GM23338 (cell line): Measurements from ENCODE around the gene MYO3B. TPM values are rescaled to one million over a fixed set of nuclear protein-coding genes. Genes with fewer than 3 reads are reported as not detected.

Experiments used
- ATAC-seq: fragments of 200-7000 bp; cut with Tn5 transposase; 3 replicates; pipeline ENCODE4 v1.9.1; 2020
- DNase-seq: peaks from one replicate; pipeline ENCODE4 v3.0.0-alpha.2; 2015; ENCODE audit warnings: low spot score
- H2AFZ ChIP-seq: fragments of 200-600 bp; sonication (generic); 2 replicates; pipeline ENCODE4 v1.8.0; 2016; ENCODE audit warnings: antibody characterized with exemption, mild to moderate bottlenecking, moderate library complexity
- H3F3A ChIP-seq: fragments of 200-600 bp; sonication (generic); replicated peaks from 2 replicates; pipeline ENCODE4 v1.8.0; 2017; ENCODE audit warnings: antibody characterized with exemption, mixed run types, low read depth
- H3K27ac ChIP-seq: fragments of 200-600 bp; sonication (generic); 2 replicates; pipeline ENCODE4 v1.6.1; 2016; ENCODE audit warnings: low read depth
- H3K27me3 ChIP-seq: fragments of 200-600 bp; sonication (generic); 2 replicates; pipeline ENCODE4 v1.8.0; 2016; ENCODE audit warnings: mild to moderate bottlenecking, mixed run types, moderate library complexity; ENCODE audit not compliant: insufficient read depth
- H3K36me3 ChIP-seq: fragments of 200-600 bp; sonication (generic); 2 replicates; pipeline ENCODE4 v1.8.0; 2016; ENCODE audit warnings: mild to moderate bottlenecking; ENCODE audit not compliant: insufficient read depth
- H3K4me1 ChIP-seq: fragments of 200-600 bp; sonication (generic); 2 replicates; pipeline ENCODE4 v1.8.0; 2016; ENCODE audit warnings: mild to moderate bottlenecking, moderate library complexity; ENCODE audit not compliant: insufficient read depth
- H3K4me2 ChIP-seq: fragments of 200-600 bp; sonication (generic); 2 replicates; pipeline ENCODE4 v1.7.1; 2017; ENCODE audit warnings: mixed run types
- H3K4me3 ChIP-seq: fragments of 200-600 bp; sonication (generic); 2 replicates; pipeline ENCODE4 v1.6.1; 2016; ENCODE audit warnings: mixed run types
- H3K79me2 ChIP-seq: fragments of 200-600 bp; sonication (generic); replicated peaks from 2 replicates; pipeline ENCODE4 v1.8.0; 2017; ENCODE audit warnings: mild to moderate bottlenecking; ENCODE audit not compliant: insufficient read depth
- H3K9me2 ChIP-seq: fragments of 200-600 bp; sonication (generic); 2 replicates; pipeline ENCODE4 v1.8.0; 2017; ENCODE audit not compliant: insufficient read depth
- H4K20me1 ChIP-seq: fragments of 200-600 bp; sonication (generic); replicated peaks from 2 replicates; pipeline ENCODE4 v1.8.0; 2017; ENCODE audit warnings: mild to moderate bottlenecking; ENCODE audit not compliant: insufficient read depth
- H3K27ac Mint-ChIP-seq: 2 replicates; pipeline ENCODE4 v1.8.0; 2020; ENCODE audit warnings: inconsistent platforms, mild to moderate bottlenecking, moderate library complexity, mixed read lengths
- H3K27me3 Mint-ChIP-seq: 3 replicates; pipeline ENCODE4 v1.8.0; 2022; ENCODE audit warnings: low read depth, mild to moderate bottlenecking, moderate library complexity, mixed read lengths, inconsistent platforms; ENCODE audit not compliant: insufficient read depth, poor library complexity
- H3K36me3 Mint-ChIP-seq: 3 replicates; pipeline ENCODE4 v1.8.0; 2021; ENCODE audit warnings: low read depth, mild to moderate bottlenecking, inconsistent platforms, moderate library complexity, mixed read lengths
- H3K4me1 Mint-ChIP-seq: 3 replicates; pipeline ENCODE4 v1.8.0; 2020; ENCODE audit warnings: mild to moderate bottlenecking, inconsistent platforms, mixed read lengths
- H3K4me3 Mint-ChIP-seq: 3 replicates; pipeline ENCODE4 v1.8.0; 2021; ENCODE audit warnings: moderate library complexity, mild to moderate bottlenecking, inconsistent platforms, mixed read lengths
- H3K9me3 Mint-ChIP-seq: 3 replicates; pipeline ENCODE4 v1.8.0; 2020; ENCODE audit warnings: moderate library complexity, mild to moderate bottlenecking, inconsistent platforms, mixed read lengths
- ETS1 ChIP-seq: IDR thresholded peaks from 2 replicates; pipeline ENCODE4 v1.6.1; 2016; ENCODE audit warnings: antibody characterized with exemption
- EZH2phosphoT487 ChIP-seq: fragments of 200-600 bp; sonication (generic); IDR thresholded peaks from one replicate; pipeline ENCODE4 v1.8.1; 2018; ENCODE audit warnings: antibody characterized with exemption; ENCODE audit not compliant: unreplicated experiment
- ZNF114 ChIP-seq: fragments of 250-450 bp; sonication (Bioruptor Pico); IDR thresholded peaks from 2 replicates; pipeline ENCODE4 v1.5.0; 2020; ENCODE audit warnings: mild to moderate bottlenecking, moderate library complexity
- polyA plus RNA-seq: library from polyadenylated mRNA; unstranded; fragments of >200 nt; fragmentation: Nextera tagmentation; extraction: Ambion mirVana; gene quantifications from 2 replicates; pipeline ENCODE4 v1.2.1, GENCODE V29; 2016
- total RNA-seq: library from RNA; depleted of rRNA; stranded (reverse); fragments of >200 nt; shearing (Covaris generic); gene quantifications from 2 replicates; pipeline ENCODE4 v1.2.3, GENCODE V29; 2014
- TF ChIP-seq, protein P1 (sequence below): fragments of 250-450 bp; sonication (Bioruptor Pico); IDR thresholded peaks from 2 replicates; pipeline ENCODE4 v1.5.0; 2020; ENCODE audit warnings: mild to moderate bottlenecking, moderate library complexity
- TF ChIP-seq, protein P2 (sequence below): IDR thresholded peaks from one replicate; pipeline ENCODE4 v1.6.1; 2018; ENCODE audit warnings: antibody characterized with exemption; ENCODE audit not compliant: unreplicated experiment

Gene MYO3B
- total and polyA plus RNA-seq, 2 experiments from 2014 or later: 0.42 TPM; not detected in 1

GRCh38 chr2:170585067-170585466 is 407.1 kb downstream of the MYO3B start (continued):
- TF ChIP-seq, protein P1, sequence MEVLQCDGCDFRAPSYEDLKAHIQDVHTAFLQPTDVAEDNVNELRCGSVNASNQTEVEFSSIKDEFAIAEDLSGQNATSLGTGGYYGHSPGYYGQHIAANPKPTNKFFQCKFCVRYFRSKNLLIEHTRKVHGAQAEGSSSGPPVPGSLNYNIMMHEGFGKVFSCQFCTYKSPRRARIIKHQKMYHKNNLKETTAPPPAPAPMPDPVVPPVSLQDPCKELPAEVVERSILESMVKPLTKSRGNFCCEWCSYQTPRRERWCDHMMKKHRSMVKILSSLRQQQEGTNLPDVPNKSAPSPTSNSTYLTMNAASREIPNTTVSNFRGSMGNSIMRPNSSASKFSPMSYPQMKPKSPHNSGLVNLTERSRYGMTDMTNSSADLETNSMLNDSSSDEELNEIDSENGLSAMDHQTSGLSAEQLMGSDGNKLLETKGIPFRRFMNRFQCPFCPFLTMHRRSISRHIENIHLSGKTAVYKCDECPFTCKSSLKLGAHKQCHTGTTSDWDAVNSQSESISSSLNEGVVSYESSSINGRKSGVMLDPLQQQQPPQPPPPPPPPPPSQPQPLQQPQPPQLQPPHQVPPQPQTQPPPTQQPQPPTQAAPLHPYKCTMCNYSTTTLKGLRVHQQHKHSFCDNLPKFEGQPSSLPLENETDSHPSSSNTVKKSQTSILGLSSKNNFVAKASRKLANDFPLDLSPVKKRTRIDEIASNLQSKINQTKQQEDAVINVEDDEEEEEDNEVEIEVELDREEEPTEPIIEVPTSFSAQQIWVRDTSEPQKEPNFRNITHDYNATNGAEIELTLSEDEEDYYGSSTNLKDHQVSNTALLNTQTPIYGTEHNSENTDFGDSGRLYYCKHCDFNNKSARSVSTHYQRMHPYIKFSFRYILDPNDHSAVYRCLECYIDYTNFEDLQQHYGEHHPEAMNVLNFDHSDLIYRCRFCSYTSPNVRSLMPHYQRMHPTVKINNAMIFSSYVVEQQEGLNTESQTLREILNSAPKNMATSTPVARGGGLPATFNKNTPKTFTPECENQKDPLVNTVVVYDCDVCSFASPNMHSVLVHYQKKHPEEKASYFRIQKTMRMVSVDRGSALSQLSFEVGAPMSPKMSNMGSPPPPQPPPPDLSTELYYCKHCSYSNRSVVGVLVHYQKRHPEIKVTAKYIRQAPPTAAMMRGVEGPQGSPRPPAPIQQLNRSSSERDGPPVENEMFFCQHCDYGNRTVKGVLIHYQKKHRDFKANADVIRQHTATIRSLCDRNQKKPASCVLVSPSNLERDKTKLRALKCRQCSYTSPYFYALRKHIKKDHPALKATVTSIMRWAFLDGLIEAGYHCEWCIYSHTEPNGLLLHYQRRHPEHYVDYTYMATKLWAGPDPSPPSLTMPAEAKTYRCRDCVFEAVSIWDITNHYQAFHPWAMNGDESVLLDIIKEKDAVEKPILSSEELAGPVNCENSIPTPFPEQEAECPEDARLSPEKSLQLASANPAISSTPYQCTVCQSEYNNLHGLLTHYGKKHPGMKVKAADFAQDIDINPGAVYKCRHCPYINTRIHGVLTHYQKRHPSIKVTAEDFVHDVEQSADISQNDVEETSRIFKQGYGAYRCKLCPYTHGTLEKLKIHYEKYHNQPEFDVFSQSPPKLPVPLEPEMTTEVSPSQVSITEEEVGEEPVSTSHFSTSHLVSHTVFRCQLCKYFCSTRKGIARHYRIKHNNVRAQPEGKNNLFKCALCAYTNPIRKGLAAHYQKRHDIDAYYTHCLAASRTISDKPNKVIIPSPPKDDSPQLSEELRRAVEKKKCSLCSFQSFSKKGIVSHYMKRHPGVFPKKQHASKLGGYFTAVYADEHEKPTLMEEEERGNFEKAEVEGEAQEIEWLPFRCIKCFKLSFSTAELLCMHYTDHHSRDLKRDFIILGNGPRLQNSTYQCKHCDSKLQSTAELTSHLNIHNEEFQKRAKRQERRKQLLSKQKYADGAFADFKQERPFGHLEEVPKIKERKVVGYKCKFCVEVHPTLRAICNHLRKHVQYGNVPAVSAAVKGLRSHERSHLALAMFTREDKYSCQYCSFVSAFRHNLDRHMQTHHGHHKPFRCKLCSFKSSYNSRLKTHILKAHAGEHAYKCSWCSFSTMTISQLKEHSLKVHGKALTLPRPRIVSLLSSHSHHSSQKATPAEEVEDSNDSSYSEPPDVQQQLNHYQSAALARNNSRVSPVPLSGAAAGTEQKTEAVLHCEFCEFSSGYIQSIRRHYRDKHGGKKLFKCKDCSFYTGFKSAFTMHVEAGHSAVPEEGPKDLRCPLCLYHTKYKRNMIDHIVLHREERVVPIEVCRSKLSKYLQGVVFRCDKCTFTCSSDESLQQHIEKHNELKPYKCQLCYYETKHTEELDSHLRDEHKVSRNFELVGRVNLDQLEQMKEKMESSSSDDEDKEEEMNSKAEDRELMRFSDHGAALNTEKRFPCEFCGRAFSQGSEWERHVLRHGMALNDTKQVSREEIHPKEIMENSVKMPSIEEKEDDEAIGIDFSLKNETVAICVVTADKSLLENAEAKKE: no peak
- TF ChIP-seq, protein P2, sequence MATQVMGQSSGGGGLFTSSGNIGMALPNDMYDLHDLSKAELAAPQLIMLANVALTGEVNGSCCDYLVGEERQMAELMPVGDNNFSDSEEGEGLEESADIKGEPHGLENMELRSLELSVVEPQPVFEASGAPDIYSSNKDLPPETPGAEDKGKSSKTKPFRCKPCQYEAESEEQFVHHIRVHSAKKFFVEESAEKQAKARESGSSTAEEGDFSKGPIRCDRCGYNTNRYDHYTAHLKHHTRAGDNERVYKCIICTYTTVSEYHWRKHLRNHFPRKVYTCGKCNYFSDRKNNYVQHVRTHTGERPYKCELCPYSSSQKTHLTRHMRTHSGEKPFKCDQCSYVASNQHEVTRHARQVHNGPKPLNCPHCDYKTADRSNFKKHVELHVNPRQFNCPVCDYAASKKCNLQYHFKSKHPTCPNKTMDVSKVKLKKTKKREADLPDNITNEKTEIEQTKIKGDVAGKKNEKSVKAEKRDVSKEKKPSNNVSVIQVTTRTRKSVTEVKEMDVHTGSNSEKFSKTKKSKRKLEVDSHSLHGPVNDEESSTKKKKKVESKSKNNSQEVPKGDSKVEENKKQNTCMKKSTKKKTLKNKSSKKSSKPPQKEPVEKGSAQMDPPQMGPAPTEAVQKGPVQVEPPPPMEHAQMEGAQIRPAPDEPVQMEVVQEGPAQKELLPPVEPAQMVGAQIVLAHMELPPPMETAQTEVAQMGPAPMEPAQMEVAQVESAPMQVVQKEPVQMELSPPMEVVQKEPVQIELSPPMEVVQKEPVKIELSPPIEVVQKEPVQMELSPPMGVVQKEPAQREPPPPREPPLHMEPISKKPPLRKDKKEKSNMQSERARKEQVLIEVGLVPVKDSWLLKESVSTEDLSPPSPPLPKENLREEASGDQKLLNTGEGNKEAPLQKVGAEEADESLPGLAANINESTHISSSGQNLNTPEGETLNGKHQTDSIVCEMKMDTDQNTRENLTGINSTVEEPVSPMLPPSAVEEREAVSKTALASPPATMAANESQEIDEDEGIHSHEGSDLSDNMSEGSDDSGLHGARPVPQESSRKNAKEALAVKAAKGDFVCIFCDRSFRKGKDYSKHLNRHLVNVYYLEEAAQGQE: no peak

DNA sequence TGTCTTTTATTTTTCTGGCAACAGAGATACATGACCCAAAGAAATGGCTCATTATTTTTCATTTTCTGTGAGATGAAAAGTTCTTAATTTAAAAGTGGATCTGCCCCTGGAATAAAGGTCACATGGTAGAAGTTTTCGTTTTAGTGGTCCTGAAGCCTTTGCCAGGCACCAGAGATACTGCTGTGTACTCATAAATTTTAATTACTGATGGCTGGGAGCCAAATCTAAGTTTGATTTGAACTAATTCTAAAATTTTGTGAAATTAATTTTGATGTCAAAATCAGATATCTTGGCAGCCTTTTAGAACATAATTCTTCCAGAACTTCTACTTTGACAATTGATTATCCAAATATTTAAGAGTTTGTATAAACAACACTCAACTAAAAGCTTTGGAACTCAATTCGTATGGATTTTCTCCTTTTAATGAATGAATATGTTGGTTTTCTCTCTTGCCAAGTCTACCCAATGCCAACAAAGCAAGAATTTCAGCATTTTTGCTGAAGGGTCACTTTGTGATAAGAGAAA is 408.7 kb downstream of the MYO3B start:
- no peaks in the 10 kb centered on the region for H3K27me3 ChIP-seq
- H3K4me3 ChIP-seq: no peak overlapping the region
- no peak overlapping the region for H3K27ac ChIP-seq
- Mint-ChIP-seq H3K4me3 (no peak overlapping the region), H3K4me1 (peaks cover 15% of the 10 kb centered on the region; the same call in 2 of the 3 replicates), H3K27me3 (peaks cover 1% of the 10 kb centered on the region), H3K27ac (no peak overlapping the region), H3K9me3 (no peaks in the 10 kb centered on the region), H3K36me3 (no peaks in the 10 kb centered on the region)
- no peak for DNase-seq
- no peak overlapping the region for H2AFZ ChIP-seq
- TF ChIP-seq ZNF114 (CRISPR knock-in tag) (no peak), ETS1 (no peak), EZH2phosphoT487 (no peak)
- no peaks in the 10 kb centered on the region for H3K9me2 ChIP-seq
- H3K4me2 ChIP-seq: no peak overlapping the region
- H3K36me3 ChIP-seq: no peaks in the 10 kb centered on the region
- H4K20me1 ChIP-seq: no peaks in the 10 kb centered on the region
- H3F3A ChIP-seq: 0 out of 2 replicates have a peak, but pooled peaks cover 6% of the 10 kb centered on the region
- peaks cover 11% of the 10 kb centered on the region for H3K4me1 ChIP-seq
- no peaks in the 10 kb centered on the region for H3K79me2 ChIP-seq
- ATAC-seq: no peak
